ENCODE measurements around the gene FMNL1.

Gene FMNL1

GRCh38 chr17:45284176-45285140 is 62.8 kb downstream of the FMNL1 start:
- no peak for DNase-seq

- DNase-seq = no peak
Measured at GRCh38 chr17:45286286-45286685, 64.6 kb downstream of the FMNL1 start.

GRCh38 chr17:45287526-45288500 is 66.1 kb downstream of the FMNL1 start:
- peak; percentile 57 for DNase-seq

- peak; percentile 90 for DNase-seq
Measured at GRCh38 chr17:45288825-45289224, 67.1 kb downstream of the FMNL1 start.

- no peak for DNase-seq
Measured at GRCh38 chr17:45289301-45290268, 67.9 kb downstream of the FMNL1 start.

GRCh38 chr17:45290269-45290765 is 68.6 kb downstream of the FMNL1 start:
- DNase-seq = no peak

- DNase-seq = no peak
Measured at GRCh38 chr17:45291171-45291805, 69.6 kb downstream of the FMNL1 start.

GRCh38 chr17:45292696-45293412 is 71.2 kb downstream of the FMNL1 start:
- no peak for DNase-seq

GRCh38 chr17:45293413-45294211 is 71.9 kb downstream of the FMNL1 start:
- DNase-seq = no peak

GRCh38 chr17:45294506-45294905 is 72.8 kb downstream of the FMNL1 start:
- DNase-seq = no peak

GRCh38 chr17:45296003-45296832 is 74.5 kb downstream of the FMNL1 start:
- DNase-seq = no peak

- no peak for DNase-seq
Measured at GRCh38 chr17:45296833-45297124, 75.1 kb downstream of the FMNL1 start.

All from DMS79 (cell line).